ENCODE measurements around the gene LRRC14B. TPM values are rescaled to one million over a fixed set of nuclear protein-coding genes. Genes with fewer than 3 reads are reported as not detected.
A peak's percentile ranks its signal among the peaks of the same experiment; 100 is the strongest.

LRRC14B gene
- total RNA-seq, 1 experiment from 2014 or later, result not detected

DNA sequence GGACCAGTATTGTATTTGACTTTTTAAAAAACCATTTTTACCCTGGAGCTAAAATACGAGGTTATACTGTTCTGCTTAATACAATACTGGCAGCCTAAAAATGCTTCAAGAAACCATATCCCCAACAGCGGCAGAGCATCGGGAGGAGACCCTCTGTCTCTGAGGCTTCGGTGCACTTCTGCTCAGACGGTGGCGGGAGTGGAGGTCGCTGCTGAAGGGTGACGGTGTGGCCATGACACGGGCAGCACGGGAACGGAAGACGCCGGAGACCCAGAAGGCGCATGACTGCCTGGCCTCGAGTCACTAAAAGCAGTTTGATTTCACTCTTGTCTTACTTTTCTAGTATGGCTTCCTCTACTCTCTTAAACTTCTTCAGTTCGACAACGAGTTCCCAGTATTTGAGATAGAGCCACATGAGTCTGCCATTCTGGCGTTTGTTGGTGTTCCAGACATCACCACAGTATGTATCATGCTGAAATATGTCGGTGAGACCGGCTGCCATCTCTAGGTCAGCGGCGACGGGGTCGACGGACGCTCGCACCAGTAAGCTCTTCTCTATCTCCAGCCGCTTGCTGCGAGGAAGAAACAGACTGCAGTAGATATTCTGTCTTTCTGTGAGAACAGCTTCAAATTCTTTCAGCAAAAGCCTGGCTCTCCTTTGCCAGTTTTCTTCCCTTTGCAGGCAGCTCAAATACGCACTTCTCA is 13.8 kb downstream of the LRRC14B start:
- CTCF ChIA-PET, result no interaction called here
- peaks cover 4% of the 10 kb centered on the region for H3K4me1 Mint-ChIP-seq (ENCODE audit: insufficient read depth, unreplicated experiment)
- BruUV-seq (replicated peaks), result TSS peak; percentile 69
- intact Hi-C loops (cut with micrococcal nuclease), result no loop called here
- H3K27ac Mint-ChIP-seq (ENCODE audit: low read depth, unreplicated experiment), result no peak overlapping the region
- TF ChIP-seq, protein P1, sequence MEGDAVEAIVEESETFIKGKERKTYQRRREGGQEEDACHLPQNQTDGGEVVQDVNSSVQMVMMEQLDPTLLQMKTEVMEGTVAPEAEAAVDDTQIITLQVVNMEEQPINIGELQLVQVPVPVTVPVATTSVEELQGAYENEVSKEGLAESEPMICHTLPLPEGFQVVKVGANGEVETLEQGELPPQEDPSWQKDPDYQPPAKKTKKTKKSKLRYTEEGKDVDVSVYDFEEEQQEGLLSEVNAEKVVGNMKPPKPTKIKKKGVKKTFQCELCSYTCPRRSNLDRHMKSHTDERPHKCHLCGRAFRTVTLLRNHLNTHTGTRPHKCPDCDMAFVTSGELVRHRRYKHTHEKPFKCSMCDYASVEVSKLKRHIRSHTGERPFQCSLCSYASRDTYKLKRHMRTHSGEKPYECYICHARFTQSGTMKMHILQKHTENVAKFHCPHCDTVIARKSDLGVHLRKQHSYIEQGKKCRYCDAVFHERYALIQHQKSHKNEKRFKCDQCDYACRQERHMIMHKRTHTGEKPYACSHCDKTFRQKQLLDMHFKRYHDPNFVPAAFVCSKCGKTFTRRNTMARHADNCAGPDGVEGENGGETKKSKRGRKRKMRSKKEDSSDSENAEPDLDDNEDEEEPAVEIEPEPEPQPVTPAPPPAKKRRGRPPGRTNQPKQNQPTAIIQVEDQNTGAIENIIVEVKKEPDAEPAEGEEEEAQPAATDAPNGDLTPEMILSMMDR (IDR thresholded peaks at IDR 0.05; ENCODE audit: unreplicated experiment), result no peak
- no peak for DNase-seq (ENCODE audit: unreplicated experiment)
- POLR2A ChIA-PET, result no interaction called here
- no peaks in the 10 kb centered on the region for H3K27me3 Mint-ChIP-seq (ENCODE audit: insufficient read depth, unreplicated experiment)
- no peaks in the 10 kb centered on the region for H3K9me3 Mint-ChIP-seq (ENCODE audit: unreplicated experiment)
- H3K36me3 Mint-ChIP-seq (ENCODE audit: insufficient read depth, unreplicated experiment), result peaks cover 41% of the 10 kb centered on the region
- no peak overlapping the region for H3K4me3 Mint-ChIP-seq (ENCODE audit: unreplicated experiment)

GRCh38 chr5:206406-206805 is 15.1 kb downstream of the LRRC14B start:
- TF ChIP-seq, protein P1 (IDR thresholded peaks at IDR 0.05; ENCODE audit: unreplicated experiment), result no peak
- intact Hi-C loops (cut with micrococcal nuclease), result no loop called here

DNA sequence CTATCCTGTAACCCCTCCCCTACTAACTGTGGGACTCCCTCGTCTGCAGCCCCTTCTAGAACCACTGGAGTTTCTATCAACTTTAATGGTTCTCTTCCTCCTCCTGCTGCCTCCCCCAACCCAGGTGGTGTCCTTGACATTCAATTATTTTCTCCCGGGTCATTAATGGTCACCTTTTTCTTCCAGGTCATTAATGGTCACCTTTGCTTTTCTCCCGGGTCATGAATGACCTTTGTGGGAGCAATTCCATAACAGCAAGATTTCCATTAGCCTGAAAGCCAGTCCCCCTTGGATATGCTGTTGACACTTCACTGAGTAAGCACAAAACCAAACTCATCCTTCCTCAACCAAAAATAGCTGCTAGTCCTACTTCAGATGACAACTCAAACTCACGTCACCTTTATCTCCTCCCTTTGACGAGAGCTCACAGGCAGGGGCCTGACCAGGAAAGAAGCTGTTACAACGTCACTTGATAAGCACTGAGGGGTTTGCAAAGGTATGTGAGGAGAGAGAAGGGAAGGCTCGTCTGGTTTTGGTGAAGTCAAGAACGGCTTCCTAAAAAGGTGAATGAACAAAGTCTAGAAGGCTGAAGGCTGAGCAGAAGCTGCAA is 15.7 kb downstream of the LRRC14B start:
- CTCF ChIA-PET, result interaction anchor here (1.0 to 1.4 kb wide), 2 partner anchors 18 to 240 kb away, joined by 3 to 4 read pairs; no protein-coding TSS in a partner anchor
- H3K27ac Mint-ChIP-seq (ENCODE audit: low read depth, unreplicated experiment), result peak overlapping the region; percentile 28
- intact Hi-C loops (cut with micrococcal nuclease), result no loop called here
- no TSS peak for BruUV-seq (replicated peaks)
- H3K4me1 Mint-ChIP-seq (ENCODE audit: insufficient read depth, unreplicated experiment), result peaks cover 4% of the 10 kb centered on the region
- no peak overlapping the region for H3K4me3 Mint-ChIP-seq (ENCODE audit: unreplicated experiment)
- POLR2A ChIA-PET, result no interaction called here
- no peaks in the 10 kb centered on the region for H3K9me3 Mint-ChIP-seq (ENCODE audit: unreplicated experiment)
- no peak for DNase-seq (ENCODE audit: unreplicated experiment)
- H3K27me3 Mint-ChIP-seq (ENCODE audit: insufficient read depth, unreplicated experiment), result no peaks in the 10 kb centered on the region
- TF ChIP-seq, protein P1 (IDR thresholded peaks at IDR 0.05; ENCODE audit: unreplicated experiment), result no peak
- peaks cover 47% of the 10 kb centered on the region for H3K36me3 Mint-ChIP-seq (ENCODE audit: insufficient read depth, unreplicated experiment)

More at GRCh38 chr5:206406-206805, 15.1 kb downstream of the LRRC14B start:
- no peak for DNase-seq (ENCODE audit: unreplicated experiment)
- Mint-ChIP-seq H3K36me3 (ENCODE audit: insufficient read depth, unreplicated experiment) (peaks cover 47% of the 10 kb centered on the region), H3K4me1 (ENCODE audit: insufficient read depth, unreplicated experiment) (peaks cover 4% of the 10 kb centered on the region), H3K27me3 (ENCODE audit: insufficient read depth, unreplicated experiment) (no peaks in the 10 kb centered on the region), H3K4me3 (ENCODE audit: unreplicated experiment) (no peak overlapping the region), H3K27ac (ENCODE audit: low read depth, unreplicated experiment) (peak overlapping the region; percentile 28), H3K9me3 (ENCODE audit: unreplicated experiment) (no peaks in the 10 kb centered on the region)
- ChIA-PET POLR2A (no interaction called here), CTCF (no interaction called here)
- BruUV-seq (replicated peaks), result no TSS peak

GRCh38 chr5:207599-207998 is 16.3 kb downstream of the LRRC14B start:
- no peaks in the 10 kb centered on the region for H3K27me3 Mint-ChIP-seq (ENCODE audit: insufficient read depth, unreplicated experiment)
- no TSS peak for BruUV-seq (replicated peaks)
- H3K9me3 Mint-ChIP-seq (ENCODE audit: unreplicated experiment), result no peaks in the 10 kb centered on the region
- peaks cover 4% of the 10 kb centered on the region for H3K4me1 Mint-ChIP-seq (ENCODE audit: insufficient read depth, unreplicated experiment)
- TF ChIP-seq, protein P1 (IDR thresholded peaks at IDR 0.05; ENCODE audit: unreplicated experiment), result no peak
- no peak for DNase-seq (ENCODE audit: unreplicated experiment)
- peaks cover 47% of the 10 kb centered on the region for H3K36me3 Mint-ChIP-seq (ENCODE audit: insufficient read depth, unreplicated experiment)
- intact Hi-C loops (cut with micrococcal nuclease), result no loop called here
- ChIA-PET POLR2A (no interaction called here), CTCF (interaction anchor here (1.0 to 1.4 kb wide), 3 partner anchors 11 to 239 kb away, joined by 3 to 4 read pairs (median 4); partner anchors contain the start of gene SDHA)
- no peak overlapping the region for H3K27ac Mint-ChIP-seq (ENCODE audit: low read depth, unreplicated experiment)
- no peak overlapping the region for H3K4me3 Mint-ChIP-seq (ENCODE audit: unreplicated experiment)

Measured in MCF 10A (cell line).